ENCODE measurements around the gene ANKRD31.
"Not testable (repeated sequence)": the region's sequence is repeated elsewhere in the genome, so short reads cannot be mapped to it uniquely, and the experiment has no call there.

The ANKRD31 gene, protein sequence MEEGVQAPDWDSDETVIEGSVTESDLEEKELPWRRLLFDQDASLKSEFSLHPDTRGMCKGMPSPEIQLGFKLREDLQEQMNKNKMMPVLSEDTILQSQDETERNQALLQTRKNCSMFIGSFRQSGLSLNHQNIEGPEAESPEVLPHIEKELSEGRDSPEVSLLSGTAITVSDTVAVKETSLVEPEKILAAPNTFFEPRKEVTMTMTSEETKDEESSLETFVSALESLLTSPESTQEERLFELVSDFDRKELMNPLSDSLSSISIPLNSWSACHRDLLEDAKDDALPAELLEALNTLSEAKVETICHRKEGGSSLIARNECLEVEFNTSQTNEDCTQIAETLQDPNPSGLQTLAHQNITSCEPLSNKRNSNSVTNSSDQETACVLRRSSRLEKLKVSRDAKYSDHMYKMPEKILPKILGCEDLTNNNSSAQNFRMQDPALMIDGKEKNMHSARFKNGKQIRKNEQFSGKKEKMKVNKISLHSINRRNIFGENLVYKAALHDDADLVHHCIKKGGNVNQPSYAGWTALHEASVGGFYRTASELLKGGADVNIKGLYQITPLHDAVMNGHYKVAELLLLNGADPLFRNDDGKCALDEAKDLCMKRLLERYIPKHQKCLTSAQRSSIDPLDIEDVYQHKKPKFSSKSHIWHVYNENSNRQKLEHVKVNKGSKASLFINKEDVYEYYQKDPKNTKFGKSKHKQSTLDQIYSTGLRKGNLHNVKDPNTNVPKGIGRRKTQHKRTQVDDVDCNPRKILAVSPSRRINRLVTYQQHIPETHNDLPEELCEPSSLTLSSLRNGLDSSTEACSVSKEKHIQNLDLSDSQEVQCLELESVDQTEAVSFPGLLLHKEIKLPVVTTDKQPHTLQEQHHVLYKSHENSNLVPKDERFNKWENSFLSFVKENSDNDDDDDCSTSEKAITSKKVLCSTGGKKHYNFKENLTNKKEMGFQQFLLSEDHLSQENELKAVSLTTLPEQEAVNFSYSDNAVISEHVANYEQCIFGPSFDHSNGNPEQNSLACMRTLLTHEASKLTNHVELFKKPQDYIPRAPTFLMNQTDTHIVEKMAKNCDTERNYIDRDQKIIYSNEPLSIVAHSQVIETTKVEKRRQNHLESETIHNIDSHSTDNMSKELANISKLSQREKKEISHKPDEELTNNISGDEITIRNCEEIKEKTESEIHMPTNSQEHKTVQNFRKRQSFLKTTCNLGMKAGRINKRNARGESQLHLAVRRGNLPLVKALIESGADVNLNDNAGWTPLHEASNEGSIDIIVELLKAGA (N-terminal part only)

DNA sequence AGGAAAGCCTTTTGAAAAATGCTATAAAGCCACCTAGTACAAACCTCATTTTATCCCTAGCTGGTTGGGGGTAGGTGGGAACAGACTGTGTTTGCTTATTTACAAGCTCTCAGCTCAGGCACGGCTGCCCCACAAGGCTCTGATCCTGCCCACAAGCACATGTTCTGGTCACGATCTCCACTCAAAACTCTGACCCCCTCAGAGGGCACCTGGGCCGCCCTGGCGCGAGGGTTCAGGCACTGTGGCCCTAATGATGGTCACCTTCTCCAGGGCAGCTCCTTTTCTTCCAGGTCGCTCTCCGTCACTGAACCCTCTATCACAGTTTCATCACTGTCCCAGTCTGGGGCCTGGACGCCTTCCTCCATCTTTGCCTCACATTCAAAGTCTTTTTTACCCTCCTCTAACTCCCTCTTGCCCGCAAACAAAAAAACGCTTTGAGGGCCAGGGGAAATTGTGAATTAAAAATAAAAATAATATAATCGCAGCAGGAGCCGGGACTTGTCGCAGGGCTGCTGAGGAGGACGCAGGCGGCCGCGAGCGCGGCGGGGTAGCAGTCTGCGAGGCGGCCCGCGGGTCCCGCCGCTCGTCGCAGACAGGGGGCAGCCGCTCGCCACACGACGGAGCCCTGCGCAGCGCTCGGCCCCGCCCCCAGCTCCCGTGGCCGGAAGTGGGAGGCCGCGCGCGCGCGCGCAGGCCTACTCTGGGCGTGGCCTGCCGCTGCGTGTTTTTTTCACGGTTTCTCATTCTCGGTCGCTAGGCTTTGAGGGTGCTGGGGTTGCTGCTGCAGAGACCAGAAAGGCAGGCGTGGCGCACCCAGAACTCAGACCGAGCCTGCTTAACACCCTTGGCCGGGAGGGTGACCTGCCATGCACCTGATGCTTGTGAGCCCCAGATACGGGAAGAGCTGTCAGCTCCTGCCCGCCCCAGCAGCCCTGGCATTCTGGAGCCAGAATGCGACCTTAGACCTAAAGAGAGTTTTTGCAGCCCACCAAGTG lies at the start of gene ANKRD31:
TSS of gene ANKRD31 (minus strand) at position 557 of the 995 bp plus-strand sequence. CDS start at position 365, 192 bp downstream.
- DNase-seq (ENCODE audit: low read depth), result peak; percentile 64

DNA sequence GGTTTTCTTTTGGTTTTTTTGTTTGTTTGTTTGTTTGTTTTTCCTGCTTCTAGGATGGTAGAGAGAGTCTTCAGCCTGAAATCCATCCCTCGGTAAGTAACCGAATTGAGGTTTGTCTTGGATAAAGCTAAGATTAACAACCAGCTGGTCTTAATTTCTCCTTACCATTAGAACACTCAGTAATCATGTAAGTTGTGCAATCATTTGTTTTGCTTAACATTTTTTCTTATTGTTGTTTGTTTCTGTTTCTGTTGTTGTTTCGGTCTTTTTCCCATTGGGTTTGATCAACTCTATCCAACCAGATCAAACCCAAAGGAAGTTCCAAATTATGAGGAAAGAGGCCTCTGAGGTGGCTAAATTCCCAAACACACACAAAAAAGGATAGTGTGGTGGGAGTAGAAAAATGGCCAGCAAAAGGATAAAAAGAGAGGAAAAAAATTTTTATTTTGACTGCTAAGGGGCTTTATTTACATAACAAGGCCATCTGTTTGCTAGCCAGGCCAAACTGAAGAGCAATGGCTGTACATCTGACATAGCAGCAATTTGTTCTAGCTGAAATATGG lies 49.6 kb upstream of the ANKRD31 start:
- DNase-seq (ENCODE audit: low read depth), result no peak

GRCh38 chr5:75282581-75282980 lies 45.9 kb upstream of the ANKRD31 start:
- no peak for DNase-seq (ENCODE audit: low read depth)

DNA sequence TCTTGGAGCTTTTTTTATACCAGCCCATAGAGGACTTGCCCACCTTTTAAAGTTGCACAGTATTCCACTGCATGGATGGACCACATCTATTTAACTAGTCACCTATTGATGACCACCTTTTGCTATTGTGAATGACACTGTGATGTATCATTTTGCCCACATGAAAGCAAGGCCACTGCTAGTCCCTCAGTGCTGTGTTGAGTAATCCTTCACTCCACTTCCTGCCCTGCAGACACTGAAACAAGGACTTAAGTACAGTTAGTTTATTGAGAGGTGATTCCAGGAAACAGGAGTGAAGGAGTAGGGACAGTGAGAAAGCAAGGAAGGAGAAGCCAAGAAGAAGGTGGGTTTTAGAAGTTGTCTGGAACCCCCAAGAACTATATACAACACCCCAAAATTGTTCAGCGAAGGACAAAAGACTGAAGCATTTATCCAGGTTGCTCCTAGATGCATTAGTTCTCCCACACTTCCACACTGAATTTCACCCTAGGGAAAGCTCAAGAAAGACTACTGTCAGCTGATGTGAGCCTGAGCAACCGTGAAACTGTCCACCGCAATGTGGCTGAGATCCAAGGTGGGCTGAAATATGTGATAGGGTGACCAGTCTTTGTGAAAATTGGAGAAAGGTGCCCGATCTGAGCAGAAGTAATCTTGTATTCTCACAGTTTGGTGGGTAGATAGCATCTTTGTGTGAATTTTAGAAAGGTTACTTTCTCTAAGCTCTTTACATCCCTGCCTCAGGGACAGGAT lies 45.2 kb upstream of the ANKRD31 start:
- DNase-seq (ENCODE audit: low read depth), result no peak

- DNase-seq (ENCODE audit: low read depth), result no peak
Measured at GRCh38 chr5:75279321-75279720, 42.6 kb upstream of the ANKRD31 start.

- DNase-seq (ENCODE audit: low read depth), result no peak
Measured at GRCh38 chr5:75277463-75277862, 40.8 kb upstream of the ANKRD31 start.

- DNase-seq (ENCODE audit: low read depth), result no peak
Measured at GRCh38 chr5:75275756-75276155, 39.1 kb upstream of the ANKRD31 start.

GRCh38 chr5:75275147-75275546 lies 38.5 kb upstream of the ANKRD31 start:
- no peak for DNase-seq (ENCODE audit: low read depth)

- DNase-seq (ENCODE audit: low read depth), result no peak
Measured at GRCh38 chr5:75274486-75274885, 37.8 kb upstream of the ANKRD31 start.

GRCh38 chr5:75270605-75271004 lies 33.9 kb upstream of the ANKRD31 start:
- not testable (repeated sequence) for DNase-seq (ENCODE audit: low read depth)

DNA sequence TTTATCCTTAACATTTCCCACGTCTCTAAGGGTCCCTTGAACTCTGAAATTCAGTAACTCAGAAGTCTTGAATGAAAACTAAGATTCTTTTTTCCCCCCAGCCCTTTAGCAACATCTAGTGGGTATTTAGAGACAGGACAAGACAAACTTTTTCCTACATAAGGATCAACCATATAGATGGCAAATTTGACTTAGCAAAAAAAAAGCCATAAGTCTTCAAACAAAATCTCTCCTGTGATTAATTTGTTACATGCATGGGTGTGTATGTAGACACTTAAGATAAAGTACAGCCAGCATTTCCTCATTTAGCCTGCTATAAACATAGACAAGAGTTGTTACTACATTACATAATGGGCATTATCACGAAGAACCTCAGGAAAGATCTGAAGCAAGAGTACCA lies 29.1 kb upstream of the ANKRD31 start:
- peak; percentile 7 for DNase-seq (ENCODE audit: low read depth)

GRCh38 chr5:75262271-75262670 lies 25.6 kb upstream of the ANKRD31 start:
- no peak for DNase-seq (ENCODE audit: low read depth)

DNA sequence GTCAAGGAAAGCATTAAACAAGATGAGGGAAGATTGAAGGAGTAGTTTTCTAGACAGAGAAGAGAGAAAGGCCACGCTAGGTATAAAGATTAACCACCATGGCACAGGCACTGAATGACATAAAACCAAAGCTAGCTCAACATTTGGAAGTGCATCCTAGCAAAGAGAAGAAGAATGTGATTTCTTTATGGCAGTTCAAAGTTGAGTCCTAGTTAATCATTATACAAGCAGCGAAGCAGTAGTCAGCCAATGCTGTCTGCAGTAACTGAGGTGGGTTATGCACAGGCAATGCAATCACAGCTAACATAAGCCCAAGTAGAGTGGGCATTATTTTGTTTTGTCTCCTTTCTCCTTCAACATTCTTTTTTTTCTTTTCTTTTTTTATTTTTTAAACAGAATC lies 24.0 kb upstream of the ANKRD31 start:
- DNase-seq (ENCODE audit: low read depth), result no peak

GRCh38 chr5:75250452-75250851 lies 13.8 kb upstream of the ANKRD31 start:
- not testable (repeated sequence) for DNase-seq (ENCODE audit: low read depth)

DNA sequence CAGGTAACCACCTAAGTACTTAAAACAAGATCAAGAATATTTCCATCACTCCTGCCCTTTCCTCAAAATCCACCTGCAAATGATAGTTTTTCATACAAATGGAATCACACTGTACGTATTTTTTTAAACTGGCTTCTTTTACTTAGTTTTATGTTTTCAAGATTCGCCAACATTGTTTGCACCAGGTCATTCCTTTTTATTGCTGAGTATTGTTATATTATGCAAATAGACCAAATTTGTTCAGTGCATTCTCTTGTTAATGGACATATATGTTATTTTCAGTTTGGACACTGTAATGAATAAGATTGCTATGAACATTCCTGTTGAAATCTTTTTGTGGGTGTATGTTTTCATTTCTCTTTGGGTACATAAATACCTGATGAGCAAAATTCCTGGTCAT lies 8.3 kb upstream of the ANKRD31 start:
- DNase-seq (ENCODE audit: low read depth), result no peak

GRCh38 chr5:75243510-75243909 lies 6.8 kb upstream of the ANKRD31 start:
- no peak for DNase-seq (ENCODE audit: low read depth)

DNA sequence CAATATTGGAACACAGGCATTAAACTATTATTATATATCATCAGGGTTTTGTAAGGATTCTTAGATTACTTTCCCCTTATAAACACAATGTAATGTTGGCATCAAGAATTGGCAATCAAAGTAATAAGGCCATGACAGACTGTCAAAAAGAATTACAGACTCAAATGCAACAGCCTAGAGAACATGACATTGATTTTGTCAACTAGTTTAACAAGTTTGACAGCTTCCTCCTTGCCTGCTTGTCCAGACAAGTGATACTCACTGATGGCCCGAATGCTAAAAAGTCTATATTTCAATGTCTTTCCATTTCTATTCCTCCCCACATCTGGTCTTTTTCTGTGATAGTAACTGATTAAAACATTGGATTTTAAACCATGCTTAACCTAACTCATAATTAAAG lies 6.4 kb upstream of the ANKRD31 start:
- DNase-seq (ENCODE audit: low read depth), result no peak

DNA sequence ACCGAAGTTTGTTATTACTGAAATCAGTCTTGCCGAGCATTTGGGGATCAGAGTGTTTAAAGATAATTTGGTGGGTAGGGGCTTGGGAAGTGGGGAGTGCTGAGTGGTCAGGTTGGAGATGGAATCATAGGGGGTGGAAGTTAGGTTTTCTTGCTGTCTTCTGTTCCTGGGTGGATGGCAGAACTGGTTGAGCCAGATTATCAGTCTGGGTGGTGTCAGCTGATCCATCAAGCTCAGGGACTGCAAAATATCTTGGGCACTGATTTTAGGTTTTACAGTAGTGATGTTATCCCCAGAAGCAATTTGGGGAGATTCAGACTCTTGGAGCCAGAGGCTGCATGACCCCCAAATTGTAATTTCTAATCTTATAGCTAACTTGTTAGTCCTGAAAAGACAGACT lies 5.4 kb upstream of the ANKRD31 start:
- no peak for DNase-seq (ENCODE audit: low read depth)

- DNase-seq (ENCODE audit: low read depth), result no peak
Measured at GRCh38 chr5:75239681-75240080, 3.0 kb upstream of the ANKRD31 start.

- no peak for DNase-seq (ENCODE audit: low read depth)
Measured at GRCh38 chr5:75235711-75236110, 967 bp downstream of the ANKRD31 start.
